Epidermal melanocyte (primary cell): ENCODE data around the gene KRT26.
"Not testable (repeated sequence)": the region's sequence is repeated elsewhere in the genome, so short reads cannot be mapped to it uniquely, and the experiment has no call there.

ENCODE experiments used
- DNase-seq: peaks from one replicate; pipeline ENCODE4 v3.0.0; 2011; ENCODE audit warnings: low spot score; ENCODE audit not compliant: insufficient read length

The KRT26 gene, protein sequence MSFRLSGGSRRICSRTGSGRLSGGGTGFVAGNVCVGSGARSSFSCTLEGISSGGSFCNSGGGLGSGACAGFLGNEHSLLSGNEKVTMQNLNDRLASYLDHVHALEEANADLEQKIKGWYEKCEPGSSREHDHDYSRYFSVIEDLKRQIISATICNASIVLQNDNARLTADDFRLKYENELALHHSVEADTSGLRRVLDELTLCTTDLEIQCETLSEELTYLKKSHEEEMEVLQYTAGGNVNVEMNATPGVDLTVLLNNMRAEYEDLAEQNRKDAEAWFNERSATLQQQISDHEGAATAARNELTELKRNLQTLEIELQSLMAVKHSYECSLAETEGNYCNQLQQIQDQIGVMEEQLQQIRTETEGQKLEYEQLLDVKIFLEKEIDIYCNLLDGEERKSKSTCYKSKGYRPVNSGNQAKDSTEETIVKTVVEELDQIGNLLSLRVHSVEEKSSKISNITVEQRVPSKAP

DNA sequence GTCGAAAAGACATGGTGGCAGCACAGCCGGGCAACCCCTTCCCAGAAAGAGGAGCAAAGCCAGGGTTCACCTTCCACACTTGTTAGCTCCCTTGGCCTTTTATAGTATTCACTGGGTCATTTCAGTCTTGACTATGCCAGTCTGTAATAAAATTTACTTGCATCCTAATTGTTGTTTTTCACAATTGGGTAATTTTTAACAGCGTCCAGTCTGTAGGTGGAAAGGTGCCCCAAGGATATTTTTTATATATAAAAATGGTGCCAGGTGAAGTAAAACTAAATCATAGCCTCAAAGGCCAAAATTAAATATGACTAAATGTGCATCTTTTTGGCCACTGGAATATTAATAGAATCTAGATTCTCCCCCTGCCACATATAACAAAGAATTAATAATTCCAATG is at the start of gene KRT26:
TSS of gene KRT26 (minus strand) at position 101 of the 400 bp plus-strand sequence. CDS start at position 13, 88 bp downstream.
- DNase-seq = no peak

DNA sequence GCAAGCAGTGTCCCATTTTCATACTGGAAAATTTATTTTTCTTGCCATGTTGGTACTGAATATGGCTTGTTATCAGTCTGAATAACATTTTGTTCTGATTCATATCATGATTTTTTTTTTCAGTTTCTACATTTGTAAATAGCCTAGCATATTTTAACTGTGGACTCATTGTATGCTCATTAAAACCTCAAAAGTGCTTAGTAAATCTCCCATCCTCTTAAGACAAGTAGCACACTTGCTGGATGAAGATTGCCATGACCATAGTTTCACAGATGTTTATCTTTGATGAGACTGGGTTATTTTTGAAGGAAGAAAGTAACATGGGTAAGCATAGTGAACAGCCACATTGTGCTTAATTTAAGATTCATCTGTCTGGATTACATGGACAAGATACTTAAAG is 49.5 kb upstream of the KRT26 start:
- no peak for DNase-seq

DNA sequence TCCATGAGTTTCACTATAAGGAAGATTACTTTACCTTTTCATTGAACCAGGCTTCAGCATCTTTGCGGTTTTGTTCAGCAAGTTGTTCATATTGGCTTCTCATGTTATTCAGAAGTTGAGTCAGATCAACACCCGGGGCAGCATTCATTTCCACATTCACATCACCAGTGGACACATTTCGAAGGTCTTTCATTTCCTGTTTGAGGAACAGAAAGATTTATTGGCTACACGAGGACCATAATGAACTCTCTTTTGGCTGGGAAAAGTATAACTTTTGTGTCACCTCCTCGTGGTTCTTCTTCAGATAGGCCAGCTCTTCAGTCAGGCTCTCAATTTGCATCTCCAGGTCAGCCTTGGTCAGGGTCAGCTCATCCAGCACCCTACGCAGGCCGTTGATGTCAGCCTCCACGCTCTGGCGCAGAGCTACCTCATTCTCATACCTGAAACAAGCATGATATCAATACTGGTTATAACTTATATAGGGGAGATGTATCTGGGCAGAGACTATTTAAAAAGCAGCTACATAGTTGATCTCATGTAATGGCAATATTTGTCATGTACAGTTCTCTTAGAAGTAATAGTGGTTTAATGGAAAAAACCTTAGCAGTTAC is 48.3 kb upstream of the KRT26 start:
- DNase-seq = no peak

DNA sequence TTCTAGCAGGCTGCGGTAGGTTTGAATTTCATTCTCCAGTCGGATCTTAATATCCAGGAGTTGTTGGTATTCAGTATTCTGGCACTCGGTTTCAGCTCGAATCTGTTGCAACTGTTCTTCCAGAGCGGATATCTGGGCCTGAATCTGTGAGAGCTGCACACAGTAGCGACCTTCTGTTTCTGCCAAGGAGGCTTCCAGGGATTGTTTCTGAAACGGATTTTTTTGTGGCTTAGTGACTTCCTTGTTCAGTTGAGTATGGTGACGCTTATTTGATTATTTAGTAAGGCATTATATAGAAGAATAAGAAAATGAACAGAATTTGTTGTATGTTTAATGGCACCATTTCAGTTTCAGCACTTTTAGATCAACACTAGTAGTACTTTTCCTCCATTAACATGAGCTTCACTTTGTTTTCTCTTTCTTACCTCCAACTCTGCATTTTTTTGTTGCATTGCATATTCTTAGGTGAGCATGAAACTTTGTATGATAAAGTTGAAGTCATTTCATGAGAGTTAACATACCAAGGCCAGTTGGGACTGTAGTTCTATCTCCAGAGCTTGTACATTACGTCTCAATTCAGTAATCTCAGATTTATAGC is 47.6 kb upstream of the KRT26 start:
- no peak for DNase-seq

DNA sequence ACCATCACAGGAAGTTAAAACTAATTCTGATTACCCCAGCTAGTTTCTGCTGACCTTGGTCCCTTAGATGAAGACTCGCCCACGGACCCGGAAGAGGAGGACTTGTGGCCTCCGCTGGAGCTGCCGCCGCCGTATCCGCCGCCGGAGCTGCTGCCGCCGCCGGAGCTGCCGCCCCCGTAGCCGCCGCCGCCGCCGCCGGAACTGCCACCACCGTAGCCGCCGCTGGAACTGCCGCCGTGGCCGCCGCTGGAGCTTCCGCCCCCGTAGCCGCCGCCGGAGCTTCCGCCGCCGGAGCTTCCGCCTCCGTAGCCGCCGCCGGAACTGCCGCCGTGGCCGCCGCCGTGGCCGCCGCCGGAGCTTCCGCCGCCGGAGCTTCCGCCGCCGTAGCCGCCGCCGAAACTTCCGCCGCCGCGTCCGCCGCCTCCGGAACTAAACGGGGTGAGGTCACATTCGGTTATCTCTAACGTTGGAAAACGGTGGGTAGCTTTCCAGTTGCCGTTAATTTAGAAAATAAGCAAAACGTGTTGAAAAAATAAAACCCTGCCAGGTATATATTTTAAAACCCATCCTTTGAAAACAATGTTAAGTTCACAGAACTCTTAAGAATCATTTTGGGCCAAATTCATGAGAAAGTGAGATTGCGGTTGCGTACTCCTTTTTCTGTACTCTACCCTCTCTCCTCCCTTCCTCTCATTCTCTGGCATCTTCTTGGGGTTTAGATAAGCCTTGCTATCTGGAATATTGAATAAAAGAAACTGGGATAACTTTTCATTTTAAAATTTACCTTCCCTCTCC is 46.9 kb upstream of the KRT26 start:
- peak; percentile 71 for DNase-seq

DNA sequence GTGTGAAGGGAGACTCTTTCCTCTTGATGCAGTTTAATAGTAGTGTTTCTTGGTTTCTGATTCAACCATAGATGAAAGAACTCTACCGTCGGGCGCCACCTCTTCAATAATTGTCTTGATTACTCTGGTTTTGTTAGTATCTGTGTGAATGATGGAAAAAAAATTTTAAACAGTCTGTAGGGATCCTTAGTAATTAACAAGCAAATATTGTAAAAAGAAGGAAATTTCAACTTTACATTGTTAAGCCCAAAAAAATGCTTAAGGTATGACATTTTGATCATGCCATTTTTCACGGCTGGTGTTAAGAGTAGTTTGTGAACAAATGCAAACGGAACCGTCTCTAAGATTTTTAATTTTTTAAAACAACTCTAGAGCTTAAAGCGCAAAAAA is 46.3 kb upstream of the KRT26 start:
- DNase-seq = no peak

DNA sequence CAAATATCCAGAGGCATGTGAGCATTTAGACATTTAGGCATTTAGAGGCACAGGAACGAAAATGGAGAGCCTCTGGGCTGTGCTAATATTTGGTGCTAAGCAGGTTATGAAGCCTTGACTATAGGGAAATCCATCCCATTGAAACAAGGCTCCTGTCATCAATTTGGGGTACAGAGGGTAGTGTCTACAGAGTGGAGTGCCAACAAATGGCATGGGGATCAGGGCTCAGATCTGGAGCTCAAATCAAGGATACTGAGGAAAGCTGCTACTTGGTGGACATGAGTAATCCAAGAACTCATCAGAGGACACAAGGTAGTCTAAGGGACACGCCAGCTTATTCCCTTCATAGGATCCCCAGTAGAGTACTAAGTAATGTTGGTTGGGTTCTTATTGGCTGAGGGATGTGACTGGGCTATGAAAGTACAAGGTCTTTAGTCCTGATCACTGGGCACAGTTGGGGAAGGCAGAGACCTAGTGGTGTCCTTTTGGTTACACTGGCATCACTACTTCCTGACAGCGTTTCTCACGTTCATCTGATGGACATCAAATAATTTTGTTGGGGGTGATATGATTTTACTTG is 45.2 kb upstream of the KRT26 start:
- no peak for DNase-seq

DNA sequence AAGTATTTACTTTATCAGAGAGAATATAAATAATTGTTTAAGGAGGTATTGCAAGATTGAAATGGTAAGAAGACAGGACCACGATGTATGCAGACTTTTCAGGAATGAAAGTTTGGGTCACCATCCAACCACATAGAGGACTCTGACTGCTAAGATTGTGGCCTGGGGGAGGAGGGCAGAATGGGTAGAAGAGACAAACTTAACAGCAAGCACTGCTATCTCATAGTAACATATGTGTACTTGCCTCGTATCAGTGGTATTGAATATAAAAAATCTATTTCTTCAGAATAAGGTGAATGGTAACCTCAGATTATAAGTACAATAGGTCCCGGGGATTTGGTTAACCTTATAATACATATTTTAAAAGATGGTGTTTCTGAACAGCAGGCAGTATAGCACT is 44.6 kb upstream of the KRT26 start:
- DNase-seq = no peak

DNA sequence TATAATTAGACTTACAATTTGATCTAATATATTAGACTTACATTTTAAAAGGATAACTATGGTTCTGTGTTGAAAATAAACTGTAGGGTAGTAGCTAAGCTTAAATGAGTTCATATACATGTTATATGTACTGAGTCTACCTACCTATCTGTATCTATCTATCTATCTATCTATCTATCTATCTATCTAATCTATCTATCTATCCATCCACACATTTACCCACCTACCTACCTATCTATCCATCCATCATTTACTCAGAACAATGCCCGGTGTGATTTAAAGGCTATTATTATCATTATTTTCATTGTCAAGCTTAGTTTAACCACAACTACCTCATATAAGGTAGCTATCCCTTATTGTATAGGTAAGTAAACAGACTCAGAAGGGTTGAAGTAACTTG is 43.4 kb upstream of the KRT26 start:
- DNase-seq = no peak

DNA sequence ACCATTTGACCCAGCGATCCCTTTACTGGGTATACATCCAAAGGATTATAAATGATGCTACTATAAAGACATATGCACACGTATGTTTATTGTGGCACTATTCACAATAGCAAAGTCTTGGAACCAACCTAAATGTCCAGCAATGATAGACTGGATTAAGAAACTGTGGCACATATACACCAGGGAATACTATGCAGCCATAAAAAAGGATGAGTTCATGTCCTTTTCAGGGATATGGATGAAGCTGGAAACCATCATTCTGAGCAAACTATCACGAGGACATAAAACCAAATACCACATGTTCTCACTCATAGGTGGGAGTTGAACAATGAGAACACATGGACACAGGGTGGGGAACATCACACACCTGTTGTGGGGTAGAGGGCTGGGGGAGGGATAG is 42.7 kb upstream of the KRT26 start:
- not testable (repeated sequence) for DNase-seq

DNA sequence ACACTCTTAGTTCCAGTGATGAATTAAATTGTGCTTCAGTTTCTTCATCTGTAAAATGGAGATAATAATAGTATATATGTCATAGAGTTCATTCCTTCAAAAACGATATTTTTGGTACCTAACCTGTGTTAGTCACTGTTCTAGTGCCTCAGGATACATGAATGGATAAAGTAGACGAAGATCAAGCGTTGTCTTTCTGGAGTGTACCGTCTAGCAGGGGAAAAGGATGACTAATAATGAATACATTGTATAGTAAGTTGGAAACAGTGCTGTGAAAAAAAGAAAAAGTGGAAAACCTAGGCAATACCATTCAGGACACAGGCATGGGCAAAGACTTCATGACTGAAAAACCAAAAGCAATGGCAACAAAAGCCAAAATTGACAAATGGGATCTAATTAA is 41.8 kb upstream of the KRT26 start:
- no peak for DNase-seq

DNA sequence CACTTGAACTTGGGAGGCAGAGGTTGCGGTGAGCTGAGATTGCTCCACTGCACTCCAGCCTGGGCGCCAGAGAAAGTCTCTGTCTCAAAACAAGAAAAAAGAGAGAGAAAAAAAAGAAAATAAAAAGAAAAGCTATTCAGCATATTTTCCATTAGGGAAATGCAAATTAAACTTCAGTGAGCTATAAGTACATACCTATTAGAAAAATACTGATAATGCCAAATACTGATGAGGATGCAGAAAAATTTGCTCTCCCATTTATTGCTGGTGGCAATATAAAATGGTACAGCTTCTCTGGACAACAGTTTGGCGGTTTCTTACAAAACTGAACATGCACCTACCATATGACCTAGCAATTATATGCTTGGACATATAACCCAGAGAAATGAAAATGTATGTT is 40.6 kb upstream of the KRT26 start:
- no peak for DNase-seq

DNA sequence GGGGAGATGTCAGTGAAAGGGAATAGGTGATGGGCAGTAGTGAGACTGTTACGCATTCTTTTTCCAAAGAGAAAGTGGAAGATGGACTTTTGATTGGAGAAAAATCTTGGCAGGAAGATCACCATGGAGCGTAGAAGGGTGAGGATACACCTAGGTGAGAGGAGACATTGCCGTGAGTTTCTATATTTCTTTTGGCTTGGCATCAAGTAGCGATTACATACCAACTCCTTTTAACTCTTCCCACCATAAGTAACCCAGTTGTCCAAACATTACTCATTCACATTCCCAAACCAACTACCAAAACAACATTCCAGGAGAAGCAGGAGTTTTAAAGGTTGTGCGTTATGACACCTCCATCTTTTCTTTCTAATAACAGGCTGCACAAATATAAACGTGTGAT is 38.5 kb upstream of the KRT26 start:
- DNase-seq = no peak

DNA sequence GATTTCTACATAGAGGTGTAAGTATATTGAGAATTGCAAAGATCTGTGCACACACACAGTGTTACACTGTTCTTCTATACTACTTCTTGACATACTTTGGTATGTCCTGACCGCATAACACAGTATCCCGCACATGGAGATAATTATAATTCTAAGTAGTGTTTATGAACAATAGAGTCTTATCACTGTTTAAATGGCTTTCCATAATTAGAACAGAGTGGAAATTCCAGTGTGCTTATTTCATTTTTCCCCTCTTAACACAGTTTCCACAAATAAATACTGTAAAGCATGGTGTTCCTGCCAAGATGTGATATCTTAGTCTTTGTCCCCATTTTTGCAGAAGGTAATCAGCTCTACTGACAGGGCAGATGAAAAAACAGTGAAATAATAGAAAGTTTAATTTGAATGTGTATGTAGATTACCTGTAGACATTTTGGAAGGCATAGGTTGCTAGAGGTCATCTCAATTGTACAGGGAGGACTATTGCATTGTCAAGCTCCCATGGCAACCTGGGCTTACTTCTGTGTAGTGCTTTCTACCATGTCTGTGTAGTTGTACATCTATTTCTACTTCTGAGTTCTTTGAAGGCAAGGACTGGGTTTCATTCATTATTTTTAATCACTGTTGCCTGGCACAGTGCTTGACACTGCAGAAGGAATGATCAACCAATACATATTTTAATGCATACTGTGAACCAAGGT is 37.9 kb upstream of the KRT26 start:
- no peak for DNase-seq

DNA sequence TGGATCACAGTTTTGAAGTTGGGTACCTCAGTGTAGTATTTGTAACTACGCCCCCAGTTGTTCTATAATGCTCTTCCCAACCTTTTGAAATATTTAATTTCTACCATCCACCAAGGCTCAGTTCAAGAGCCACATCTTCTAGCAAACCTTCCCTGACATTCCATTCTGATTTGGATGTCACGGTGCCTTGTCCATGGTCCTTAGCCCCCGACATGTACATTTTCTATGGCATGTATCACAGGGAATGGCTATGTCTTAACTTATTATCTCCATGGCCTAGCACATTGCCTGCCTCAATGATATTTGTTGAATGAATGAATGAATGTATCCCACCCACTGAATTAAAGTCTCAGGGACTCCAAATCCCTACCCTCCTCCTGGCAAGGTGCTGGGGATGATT is 34.1 kb upstream of the KRT26 start:
- DNase-seq = no peak

DNA sequence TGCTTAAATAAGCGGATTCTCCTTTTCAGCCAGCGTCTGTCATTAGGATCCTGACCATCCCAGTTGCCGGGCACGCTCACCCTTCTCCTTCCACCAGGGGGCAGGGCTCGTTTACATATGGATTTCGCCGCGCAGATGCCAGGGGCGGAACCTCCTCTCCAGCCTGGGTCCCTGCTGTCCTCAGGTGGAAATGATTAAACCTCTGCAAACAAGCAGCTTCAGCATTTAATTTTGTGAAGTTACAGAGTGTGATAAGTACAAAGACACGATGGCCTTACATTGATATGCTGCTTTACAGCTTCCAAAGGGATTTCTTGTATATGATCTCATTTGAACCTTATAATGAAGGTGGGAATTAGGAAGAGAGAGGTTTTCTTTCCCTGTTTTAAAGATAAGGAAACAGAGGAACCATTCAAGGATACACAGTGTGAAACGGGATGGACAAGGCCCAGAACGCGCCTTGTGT is 31.6 kb upstream of the KRT26 start:
- peak; percentile 76 for DNase-seq

DNA sequence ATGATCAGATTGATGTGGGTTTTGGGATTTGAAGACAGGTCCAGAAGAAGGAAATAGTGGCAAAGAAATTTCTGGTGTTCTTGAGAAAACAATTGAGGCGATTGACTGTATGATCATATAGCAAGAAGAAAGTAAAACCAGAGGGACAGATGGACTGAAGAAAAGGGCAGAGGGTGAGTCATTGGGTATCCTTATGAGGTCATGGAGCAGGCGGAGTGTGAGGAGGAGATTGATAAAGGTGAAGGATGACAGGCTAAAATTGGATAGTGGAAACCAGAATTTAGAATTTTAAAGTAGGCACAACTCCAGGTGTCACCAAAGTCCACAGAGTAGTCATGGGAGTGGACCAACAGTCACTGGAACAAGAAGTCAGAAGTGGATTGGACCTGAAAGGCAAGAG is 29.2 kb upstream of the KRT26 start:
- DNase-seq = no peak

DNA sequence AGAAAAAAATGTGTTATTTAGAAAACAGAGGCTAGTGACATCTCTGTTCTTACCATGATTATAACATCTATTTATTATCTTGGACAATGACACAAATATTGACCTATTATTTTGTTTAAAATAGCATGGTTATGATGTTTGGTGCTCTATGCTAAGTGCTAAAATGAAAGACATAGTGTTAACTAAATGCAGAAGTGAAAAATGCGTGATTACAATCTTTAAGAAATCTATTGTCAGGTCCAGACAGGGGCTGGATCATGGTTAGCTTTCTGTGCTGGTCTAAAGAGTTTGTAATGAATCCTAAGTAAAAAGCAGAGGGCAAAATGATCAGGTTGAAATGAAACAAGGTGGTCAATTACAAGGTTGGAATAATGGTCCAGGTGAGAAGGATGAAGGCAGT is 28.4 kb upstream of the KRT26 start:
- no peak for DNase-seq

DNA sequence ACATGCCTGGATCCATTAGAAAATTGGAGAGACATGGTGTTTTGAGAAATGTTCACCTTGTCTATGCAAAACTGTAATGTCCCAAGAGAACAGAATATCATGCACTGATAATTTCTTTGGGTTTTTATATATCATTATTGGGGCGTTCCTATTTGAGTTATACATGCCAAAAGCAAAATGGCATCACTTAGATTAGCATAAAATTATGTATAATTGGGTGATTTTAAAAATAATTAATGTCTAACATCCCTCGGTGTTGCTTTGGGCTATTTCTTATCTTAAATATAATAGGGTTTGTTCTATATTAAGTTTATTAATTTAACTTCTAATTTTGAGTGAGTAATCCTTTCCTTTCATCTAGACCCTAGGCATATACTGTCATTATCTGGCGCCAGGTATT is 27.9 kb upstream of the KRT26 start, which contains the start of gene KRT28:
TSS of gene KRT28 (minus strand) at position 101 of the 400 bp plus-strand sequence. CDS start at position 35, 66 bp downstream.
- no peak for DNase-seq

DNA sequence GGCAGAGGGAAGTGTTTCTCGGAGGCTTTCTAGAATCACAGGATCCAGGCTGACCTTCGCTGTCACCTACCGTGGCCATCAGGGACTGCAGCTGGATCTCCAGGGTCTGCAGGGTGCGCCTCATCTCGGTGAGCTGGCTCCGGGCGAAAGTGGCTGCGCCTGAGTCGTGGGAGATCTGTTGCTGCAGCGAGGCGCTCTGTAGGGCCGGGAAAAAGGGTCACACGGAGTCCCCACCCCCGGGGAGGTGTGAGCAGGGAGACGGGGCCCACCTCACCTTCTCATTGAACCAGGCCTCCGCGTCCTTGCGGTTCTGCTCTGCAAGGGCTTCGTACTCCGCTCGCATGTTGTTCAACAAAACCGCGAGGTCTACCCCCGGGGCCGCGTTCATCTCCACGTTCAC is 24.8 kb upstream of the KRT26 start:
- DNase-seq = no peak
